ENCODE data around the gene GABARAPL1. TPM values are rescaled to one million over a fixed set of nuclear protein-coding genes. Genes with fewer than 3 reads are reported as not detected.

Gene GABARAPL1
- total and polyA plus RNA-seq, 4 donors, result 74.5 to 111 (median 93.8) TPM

Other genes starting within 250 kb of the GABARAPL1 start
- 1 to 10 TPM; 3.0 to 3.6 TPM for gene CLEC12A, start 241.5 kb upstream of the GABARAPL1 start, total RNA-seq
- gene CLEC12A, start 241.5 kb upstream of the GABARAPL1 start, polyA plus RNA-seq, result 1 to 10 TPM in 1 of 2 donors, not detected in 1; 1.5 TPM
- not detected for gene CLEC1B, start 213.8 kb upstream of the GABARAPL1 start, total RNA-seq
- not detected for gene CLEC1B, start 213.8 kb upstream of the GABARAPL1 start, polyA plus RNA-seq
- gene CLEC12B, start 202.2 kb upstream of the GABARAPL1 start, total RNA-seq, result under 1 TPM in 1 of 2 donors, not detected in 1; 0.78 TPM
- gene CLEC12B, start 202.2 kb upstream of the GABARAPL1 start, polyA plus RNA-seq, result not detected
- under 1 TPM; 0.26 to 0.42 TPM for gene CLEC9A, start 182.2 kb upstream of the GABARAPL1 start, total RNA-seq
- gene CLEC9A, start 182.2 kb upstream of the GABARAPL1 start, polyA plus RNA-seq, result not detected
- gene CLEC1A, start 113.9 kb upstream of the GABARAPL1 start, total RNA-seq, result 10 to 100 TPM in 1 of 2 donors, 1 to 10 TPM in 1; 7.0 to 12.9 TPM
- gene CLEC1A, start 113.9 kb upstream of the GABARAPL1 start, polyA plus RNA-seq, result under 1 TPM in 1 of 2 donors, not detected in 1; 0.51 TPM
- 10 to 100 TPM; 25.8 to 33.5 TPM for gene CLEC7A, start 82.7 kb upstream of the GABARAPL1 start, total RNA-seq
- 1 to 10 TPM; 2.9 to 4.8 TPM for gene CLEC7A, start 82.7 kb upstream of the GABARAPL1 start, polyA plus RNA-seq
- gene OLR1, start 40.7 kb upstream of the GABARAPL1 start, total RNA-seq, result 1 to 10 TPM; 8.4 to 9.3 TPM
- gene OLR1, start 40.7 kb upstream of the GABARAPL1 start, polyA plus RNA-seq, result 1 to 10 TPM in 1 of 2 donors, not detected in 1; 4.4 TPM
- under 1 TPM; 0.13 to 0.27 TPM for gene TMEM52B, start 33.8 kb upstream of the GABARAPL1 start, total RNA-seq
- under 1 TPM; 0.05 to 0.63 TPM for gene TMEM52B, start 33.8 kb upstream of the GABARAPL1 start, polyA plus RNA-seq
- gene KLRD1, start 95.0 kb downstream of the GABARAPL1 start, total RNA-seq, result 1 to 10 TPM; 4.4 to 6.5 TPM
- gene KLRD1, start 95.0 kb downstream of the GABARAPL1 start, polyA plus RNA-seq, result 1 to 10 TPM in 1 of 2 donors, under 1 TPM in 1; 0.18 to 1.8 TPM
- gene KLRK1, start 177.2 kb downstream of the GABARAPL1 start, total RNA-seq, result 1 to 10 TPM; 1.9 to 3.5 TPM
- gene KLRK1, start 177.2 kb downstream of the GABARAPL1 start, polyA plus RNA-seq, result 1 to 10 TPM in 1 of 2 donors, under 1 TPM in 1; 0.59 to 1.5 TPM
- under 1 TPM; 0.51 to 0.78 TPM for gene KLRC4, start 196.9 kb downstream of the GABARAPL1 start, total RNA-seq
- under 1 TPM in 1 of 2 donors, not detected in 1; 0.56 TPM for gene KLRC4, start 196.9 kb downstream of the GABARAPL1 start, polyA plus RNA-seq
- not detected for gene KLRC3, start 207.7 kb downstream of the GABARAPL1 start, total RNA-seq
- gene KLRC3, start 207.7 kb downstream of the GABARAPL1 start, polyA plus RNA-seq, result not detected
- under 1 TPM in 1 of 2 donors, not detected in 1; 0.65 TPM for gene KLRC2, start 223.1 kb downstream of the GABARAPL1 start, total RNA-seq
- 1 to 10 TPM in 1 of 2 donors, not detected in 1; 2.1 TPM for gene KLRC2, start 223.1 kb downstream of the GABARAPL1 start, polyA plus RNA-seq
- gene KLRC1, start 240.5 kb downstream of the GABARAPL1 start, total RNA-seq, result 1 to 10 TPM in 1 of 2 donors, not detected in 1; 1.0 TPM
- not detected for gene KLRC1, start 240.5 kb downstream of the GABARAPL1 start, polyA plus RNA-seq